Stimulated activated CD4-positive, alpha-beta T cell treated with anti-CD3 and anti-CD28 coated beads, Interleukin-12 subunit alpha, Interleukin-12 subunit beta, amount 100 ng/mL, for 48 hours (primary cell): ENCODE results near the gene LRP5.
"Not testable (repeated sequence)": the region's sequence is repeated elsewhere in the genome, so short reads cannot be mapped to it uniquely, and the experiment has no call there.

Experiments used
- DNase-seq, 3 donors: peaks; one replicate each; pipeline ENCODE4 v3.0.0-alpha.2; 2020; ENCODE audit warnings: low read depth in 2 of 3, low spot score in 1 of 3

Gene LRP5

DNA sequence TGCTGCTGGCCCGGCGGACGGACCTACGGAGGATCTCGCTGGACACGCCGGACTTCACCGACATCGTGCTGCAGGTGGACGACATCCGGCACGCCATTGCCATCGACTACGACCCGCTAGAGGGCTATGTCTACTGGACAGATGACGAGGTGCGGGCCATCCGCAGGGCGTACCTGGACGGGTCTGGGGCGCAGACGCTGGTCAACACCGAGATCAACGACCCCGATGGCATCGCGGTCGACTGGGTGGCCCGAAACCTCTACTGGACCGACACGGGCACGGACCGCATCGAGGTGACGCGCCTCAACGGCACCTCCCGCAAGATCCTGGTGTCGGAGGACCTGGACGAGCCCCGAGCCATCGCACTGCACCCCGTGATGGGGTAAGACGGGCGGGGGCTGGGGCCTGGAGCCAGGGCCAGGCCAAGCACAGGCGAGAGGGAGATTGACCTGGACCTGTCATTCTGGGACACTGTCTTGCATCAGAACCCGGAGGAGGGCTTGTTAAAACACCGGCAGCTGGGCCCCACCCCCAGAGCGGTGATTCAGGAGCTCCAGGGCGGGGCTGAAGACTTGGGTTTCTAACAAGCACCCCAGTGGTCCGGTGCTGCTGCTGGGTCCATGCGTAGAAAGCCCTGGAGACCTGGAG lies 74.1 kb downstream of the LRP5 start:
- no peak for DNase-seq

DNA sequence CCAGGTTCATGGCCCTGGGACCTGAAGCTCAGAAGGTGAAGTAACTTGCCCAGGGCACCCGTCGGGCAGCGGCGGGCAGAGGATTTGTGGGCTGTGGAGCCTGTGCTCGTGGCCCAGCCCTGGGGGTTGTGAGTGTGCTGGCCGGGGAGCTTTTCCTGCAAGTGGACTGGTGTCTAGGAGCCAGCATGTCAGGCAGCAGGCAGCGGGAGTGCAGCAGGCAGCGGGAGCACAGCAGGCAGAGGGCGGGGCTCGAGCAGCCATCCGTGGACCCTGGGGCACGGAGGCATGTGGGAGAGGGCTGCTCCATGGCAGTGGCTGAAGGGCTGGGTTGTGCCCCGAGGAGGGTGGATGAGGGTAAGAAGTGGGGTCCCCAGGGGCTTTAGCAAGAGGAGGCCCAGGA lies 75.4 kb downstream of the LRP5 start:
- DNase-seq = no peak

DNA sequence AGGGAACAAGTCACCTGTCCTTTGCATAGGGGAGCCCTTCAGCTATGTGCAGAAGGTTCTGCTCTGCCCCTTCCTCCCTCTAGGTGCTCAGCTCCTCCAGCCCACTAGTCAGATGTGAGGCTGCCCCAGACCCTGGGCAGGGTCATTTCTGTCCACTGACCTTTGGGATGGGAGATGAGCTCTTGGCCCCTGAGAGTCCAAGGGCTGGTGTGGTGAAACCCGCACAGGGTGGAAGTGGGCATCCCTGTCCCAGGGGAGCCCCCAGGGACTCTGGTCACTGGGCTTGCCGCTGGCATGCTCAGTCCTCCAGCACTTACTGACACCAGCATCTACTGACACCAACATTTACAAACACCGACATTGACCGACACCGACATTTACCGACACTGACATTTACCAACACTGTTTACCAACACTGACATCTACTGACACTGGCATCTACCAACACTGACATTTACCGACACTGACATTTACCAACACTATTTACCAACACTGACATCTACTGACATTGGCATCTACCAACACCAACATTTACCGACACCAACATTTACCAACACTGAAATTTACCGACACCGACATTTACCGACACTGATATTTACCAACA lies 76.3 kb downstream of the LRP5 start:
- DNase-seq = no peak

DNA sequence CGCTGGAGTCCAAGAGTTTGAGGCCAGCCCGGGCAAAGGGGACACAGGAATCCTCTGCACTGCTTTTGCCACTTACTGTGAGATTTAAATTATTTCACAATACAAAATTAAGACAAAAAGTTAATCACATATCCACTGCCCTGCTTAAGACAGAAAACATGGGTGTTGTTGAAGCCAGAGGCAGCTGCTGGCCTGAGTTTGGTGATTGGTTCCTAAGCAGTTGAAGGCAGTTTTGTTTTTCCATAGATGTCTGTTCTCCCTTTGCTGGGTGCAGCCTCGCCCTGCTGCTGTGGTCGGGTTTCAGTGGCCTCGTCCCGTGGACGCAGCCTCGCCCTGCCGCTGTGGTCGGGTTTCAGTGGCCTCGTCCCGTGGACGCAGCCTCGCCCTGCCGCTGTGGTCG lies 77.9 kb downstream of the LRP5 start:
- no peak for DNase-seq

DNA sequence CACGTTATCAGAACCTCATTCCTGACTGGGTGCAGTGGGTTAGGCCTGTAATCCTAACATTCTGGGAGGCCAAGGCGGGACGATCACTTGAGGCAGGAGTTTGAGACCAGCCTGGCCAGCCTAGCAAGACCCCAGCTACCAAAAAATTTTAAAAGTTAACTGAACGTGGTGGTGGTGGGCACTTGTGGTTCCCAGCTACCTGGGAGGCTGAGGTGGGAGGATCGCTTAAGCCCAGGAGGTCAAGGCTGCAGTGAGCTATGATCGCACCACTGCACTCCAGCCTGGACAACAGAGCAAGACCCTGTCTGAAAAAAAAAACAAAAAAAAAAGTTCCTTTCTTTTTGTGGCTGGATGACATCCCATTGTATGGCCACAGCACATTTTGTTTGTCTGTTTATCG lies 80.4 kb downstream of the LRP5 start:
- no peak for DNase-seq

DNA sequence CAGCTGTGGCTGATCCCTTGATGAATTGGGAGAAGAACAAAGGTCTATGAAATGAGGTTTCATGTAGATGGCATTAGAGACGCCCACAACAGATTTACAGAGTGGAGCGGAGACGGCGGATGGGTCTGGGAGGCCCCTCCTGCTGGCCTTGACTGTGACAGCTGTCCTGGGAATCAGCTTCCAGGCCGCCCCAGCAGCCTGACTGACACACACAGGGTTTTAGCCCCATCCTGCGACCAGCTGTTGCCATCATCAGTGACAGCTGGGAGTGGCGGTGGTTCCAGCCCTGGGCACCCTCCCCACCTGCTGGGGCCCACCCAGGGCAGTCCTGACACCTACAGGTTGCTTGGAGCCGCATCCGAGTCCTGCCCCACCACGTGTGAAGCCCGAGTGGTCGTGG lies 84.1 kb downstream of the LRP5 start:
- no peak for DNase-seq

DNA sequence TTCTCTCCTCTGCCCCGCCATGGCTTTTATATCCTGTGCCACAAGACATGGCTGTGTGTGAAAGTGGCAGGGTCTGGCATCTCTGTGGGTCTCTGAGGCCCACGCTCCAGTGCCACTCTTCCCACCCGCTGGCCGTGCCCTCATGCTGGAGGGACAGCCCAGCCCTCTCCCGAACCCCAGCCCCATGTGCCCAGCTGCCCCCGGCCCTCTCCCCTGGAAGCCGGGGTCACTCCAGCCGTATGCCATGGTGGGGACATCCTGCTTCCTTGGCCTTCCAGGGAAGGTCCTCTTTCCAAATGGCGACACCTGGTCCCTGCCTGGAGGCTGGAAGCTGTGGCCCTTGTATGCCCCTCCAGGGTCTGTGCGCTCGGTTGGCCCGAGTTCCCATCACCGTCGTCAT lies 84.9 kb downstream of the LRP5 start:
- DNase-seq = no peak

DNA sequence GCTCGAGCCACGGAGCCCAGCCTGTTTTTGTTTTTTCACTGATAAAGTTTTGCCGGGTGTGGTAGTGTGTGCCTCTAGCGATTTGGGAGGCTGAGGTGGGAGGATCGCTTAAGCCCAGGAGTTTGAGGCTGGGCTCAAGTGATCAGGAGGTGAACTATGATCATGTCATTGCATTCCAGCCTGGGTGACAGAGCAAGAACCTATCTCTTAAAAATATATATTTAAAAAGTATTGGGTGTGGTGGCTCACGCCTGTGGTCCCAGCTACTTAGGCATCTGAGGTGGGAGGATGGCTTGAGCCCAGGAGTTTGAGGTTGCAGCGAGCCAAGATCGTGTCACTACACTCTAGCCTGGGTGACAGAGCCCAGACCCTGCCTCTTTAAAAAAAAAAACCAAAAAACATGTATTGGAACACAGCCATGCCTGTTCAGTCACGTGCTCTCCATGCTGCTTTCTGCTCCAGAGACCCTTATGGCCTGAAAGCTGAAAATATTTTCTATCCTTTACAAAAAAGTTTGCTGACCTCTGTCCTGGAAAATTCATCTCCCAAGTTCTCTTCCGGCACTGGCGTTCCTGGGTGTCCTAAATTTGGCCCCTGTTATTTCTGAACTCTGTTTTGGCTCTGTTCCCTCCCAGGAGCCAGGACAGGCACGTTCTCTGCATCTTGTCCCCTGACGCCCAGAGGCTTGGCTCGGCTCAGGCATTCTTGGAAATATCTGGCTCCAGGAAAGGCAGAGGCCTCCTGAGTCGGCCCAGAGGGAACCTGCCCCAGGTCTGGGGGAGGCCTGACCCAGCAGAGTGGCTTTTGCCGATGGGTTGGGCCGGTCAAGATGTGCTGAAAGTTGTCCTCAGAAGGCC lies 86.8 kb downstream of the LRP5 start:
- no peak for DNase-seq

DNA sequence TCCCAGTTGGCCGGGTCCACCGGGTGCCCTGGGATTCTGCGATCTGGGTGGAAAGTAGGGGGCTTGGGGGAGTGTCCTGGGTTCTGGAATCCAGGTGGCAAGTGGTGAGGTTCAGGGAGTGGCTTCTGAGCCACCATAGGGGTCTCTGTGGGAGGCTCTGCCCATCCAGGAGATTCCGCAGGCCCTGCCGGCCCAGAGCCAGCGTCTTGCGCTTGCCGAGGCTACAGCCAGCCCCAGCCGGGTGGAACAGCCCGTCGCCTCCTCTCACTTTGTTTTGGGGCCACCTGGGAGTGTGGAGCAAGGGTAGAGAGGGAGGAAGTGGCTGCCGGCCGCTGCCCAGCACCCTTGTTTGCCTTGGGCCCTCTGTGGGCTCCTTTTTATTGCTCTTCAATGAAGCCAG lies 87.5 kb downstream of the LRP5 start:
- DNase-seq = no peak

DNA sequence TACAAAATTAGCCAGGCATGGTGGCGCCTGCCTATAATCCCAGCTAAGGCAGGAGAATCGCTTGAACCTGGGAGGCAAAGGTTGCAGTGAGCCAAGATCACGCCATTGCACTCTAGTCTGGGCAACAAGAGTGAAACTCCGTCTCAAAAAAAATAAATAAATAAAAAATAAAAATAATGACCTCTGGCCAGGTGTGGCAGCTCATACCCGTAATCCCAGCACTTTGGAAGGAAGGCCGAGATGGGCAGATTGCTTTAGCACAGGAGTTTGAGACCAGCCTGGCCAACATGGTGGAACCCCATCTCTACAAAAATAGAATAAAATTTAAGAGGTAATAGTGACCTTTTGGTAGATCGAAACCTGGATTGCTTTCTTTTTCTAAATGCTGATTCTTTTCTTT lies 88.2 kb downstream of the LRP5 start:
- not testable (repeated sequence) for DNase-seq

DNA sequence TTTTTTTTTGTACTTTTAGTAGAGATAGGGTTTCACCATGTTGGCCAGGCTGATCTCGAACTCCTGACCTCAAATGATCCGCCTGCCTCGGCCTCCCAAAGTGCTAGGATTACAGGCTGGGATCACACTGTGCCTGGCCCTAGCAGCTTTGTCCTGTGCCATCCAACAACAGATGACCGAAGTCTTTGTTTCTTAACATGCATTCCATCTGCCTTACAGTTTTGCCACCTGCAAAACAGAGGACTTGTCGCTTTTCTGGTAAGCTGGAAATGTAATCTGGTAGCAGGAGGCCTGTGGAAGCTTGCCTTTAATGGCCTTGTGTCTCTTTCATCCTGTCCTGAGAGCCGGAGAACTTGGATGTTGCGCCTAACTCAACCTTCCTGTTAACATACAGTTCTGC lies 89.5 kb downstream of the LRP5 start:
- no peak for DNase-seq

DNA sequence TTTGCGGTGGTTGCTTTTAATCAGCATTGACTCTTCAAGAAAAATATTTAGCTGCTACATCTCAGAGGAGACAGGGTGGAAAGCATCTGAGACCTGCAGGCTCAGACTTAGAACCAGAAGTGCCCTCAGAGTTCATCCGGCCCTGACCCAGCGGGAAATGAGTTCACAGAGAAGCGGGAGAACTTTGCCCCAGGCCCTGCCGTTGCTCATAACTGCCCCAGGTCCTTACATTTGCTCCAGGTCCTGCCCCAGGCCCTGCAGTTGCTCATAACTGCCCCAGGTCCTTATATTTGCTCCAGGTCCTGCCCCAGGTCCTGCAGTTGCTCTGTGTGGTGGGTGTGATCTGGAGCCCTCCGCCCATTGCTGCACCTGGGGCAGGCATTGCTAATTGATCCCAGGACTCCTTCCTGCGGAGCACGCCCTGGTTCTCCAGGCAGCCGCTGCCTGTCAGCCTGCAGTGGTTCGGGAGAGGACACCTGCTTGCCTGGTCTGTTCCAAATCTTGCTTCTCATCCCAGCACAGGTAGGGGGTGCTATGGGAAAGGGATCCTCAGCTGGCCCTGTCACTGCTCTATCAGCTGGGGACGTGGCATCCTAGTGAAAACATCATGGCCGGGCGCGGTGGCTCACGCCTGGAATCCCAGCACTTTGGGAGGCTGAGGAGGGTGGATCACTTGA lies 90.1 kb downstream of the LRP5 start:
- no peak for DNase-seq

DNA sequence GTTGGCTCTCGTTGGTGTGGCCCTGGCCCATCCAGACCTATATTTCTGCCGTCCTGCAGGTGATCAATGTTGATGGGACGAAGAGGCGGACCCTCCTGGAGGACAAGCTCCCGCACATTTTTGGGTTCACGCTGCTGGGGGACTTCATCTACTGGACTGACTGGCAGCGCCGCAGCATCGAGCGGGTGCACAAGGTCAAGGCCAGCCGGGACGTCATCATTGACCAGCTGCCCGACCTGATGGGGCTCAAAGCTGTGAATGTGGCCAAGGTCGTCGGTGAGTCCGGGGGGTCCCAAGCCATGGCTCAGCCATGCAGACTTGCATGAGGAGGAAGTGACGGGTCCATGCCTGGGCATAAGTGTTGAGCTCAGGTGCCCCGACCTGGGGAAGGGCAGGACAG lies 91.0 kb downstream of the LRP5 start:
- DNase-seq = no peak

DNA sequence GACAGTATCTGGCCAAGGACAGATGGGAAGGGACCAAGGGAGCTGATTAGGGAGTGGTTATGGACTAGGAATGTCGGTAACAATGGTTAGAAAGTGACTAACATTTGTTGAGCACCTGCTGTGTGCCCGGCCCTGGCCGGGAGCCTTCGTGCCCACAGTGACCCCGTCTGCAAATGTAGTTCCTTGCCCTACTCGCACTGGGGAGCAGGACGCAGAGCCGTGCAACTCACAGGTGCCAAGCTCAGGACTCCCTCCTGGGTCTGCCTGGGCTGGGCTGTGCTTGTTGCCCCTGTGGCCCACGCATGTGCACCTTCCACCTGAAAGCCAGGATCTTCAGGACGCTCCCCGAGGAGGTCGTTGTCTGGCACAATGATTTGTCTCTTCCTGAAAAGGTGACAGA lies 91.4 kb downstream of the LRP5 start:
- DNase-seq = no peak

DNA sequence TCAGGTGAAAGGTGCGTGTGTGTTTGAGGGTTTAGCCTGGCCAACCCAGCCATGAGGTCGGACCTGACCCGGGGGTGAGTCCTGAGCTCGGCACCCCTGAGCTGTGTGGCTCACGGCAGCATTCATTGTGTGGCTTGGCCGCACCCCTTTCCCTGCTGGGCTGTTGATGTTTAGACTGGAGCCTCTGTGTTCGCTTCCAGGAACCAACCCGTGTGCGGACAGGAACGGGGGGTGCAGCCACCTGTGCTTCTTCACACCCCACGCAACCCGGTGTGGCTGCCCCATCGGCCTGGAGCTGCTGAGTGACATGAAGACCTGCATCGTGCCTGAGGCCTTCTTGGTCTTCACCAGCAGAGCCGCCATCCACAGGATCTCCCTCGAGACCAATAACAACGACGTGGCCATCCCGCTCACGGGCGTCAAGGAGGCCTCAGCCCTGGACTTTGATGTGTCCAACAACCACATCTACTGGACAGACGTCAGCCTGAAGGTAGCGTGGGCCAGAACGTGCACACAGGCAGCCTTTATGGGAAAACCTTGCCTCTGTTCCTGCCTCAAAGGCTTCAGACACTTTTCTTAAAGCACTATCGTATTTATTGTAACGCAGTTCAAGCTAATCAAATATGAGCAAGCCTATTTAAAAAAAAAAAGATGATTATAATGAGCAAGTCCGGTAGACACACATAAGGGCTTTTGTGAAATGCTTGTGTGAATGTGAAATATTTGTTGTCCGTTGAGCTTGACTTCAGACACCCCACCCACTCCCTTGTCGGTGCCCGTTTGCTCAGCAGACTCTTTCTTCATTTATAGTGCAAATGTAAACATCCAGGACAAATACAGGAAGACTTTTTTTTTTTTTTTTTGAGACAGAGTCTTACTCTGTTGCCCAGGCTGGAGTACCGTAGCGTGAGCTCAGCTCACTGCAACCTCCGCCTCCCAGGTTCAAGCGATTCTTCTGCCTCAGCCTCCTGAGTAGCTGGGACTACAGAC lies 94.2 kb downstream of the LRP5 start:
- DNase-seq = no peak

DNA sequence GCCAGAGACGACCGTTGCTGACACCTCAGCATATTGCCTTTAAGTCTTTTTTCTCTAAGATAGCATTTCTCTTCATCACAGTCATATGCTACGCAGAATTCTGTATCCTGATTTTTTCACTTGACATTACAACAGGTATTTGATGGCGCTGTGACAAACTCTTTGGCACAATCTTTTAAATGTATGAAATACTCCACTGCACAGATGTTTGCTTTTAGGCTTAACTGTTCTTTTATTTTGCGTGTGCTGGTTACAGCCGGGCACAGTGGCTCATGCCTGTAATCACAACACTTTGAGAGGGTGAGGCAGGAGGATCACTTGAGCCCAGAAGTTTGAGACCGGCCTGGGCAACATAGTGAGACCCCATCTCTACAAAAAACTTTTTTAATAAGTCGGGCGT lies 96.1 kb downstream of the LRP5 start:
- DNase-seq = no peak

DNA sequence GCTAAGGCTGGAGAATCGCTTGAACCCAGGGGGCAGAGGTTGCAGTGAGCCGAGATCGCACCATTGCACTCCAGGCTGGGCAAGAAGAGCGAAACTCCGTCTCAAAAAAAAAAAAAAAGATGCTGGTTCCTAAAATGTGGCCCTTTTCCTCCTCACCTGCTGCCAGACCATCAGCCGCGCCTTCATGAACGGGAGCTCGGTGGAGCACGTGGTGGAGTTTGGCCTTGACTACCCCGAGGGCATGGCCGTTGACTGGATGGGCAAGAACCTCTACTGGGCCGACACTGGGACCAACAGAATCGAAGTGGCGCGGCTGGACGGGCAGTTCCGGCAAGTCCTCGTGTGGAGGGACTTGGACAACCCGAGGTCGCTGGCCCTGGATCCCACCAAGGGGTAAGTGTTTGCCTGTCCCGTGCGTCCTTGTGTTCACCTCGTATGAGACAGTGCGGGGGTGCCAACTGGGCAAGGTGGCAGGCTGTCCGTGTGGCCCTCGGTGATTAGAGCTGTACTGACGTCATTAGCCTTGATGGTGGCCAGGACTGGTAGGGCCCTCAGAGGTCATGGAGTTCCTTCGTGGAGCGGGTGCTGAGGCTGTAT lies 97.5 kb downstream of the LRP5 start:
- no peak for DNase-seq

DNA sequence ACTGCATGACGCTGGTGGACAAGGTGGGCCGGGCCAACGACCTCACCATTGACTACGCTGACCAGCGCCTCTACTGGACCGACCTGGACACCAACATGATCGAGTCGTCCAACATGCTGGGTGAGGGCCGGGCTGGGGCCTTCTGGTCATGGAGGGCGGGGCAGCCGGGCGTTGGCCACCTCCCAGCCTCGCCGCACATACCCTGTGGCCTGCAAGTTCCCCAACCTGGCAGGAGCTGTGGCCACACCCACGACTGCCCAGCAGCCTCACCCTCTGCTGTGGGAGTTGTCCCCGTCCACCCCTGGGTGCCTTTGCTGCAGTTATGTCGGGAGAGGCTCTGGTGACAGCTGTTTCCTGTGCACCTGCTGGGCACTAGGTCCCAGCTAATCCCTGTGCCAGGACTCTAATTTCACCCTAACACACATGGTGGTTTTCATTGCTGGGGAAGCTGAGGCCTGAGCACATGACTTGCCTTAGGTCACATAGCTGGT lies 99.2 kb downstream of the LRP5 start:
- no peak for DNase-seq

DNA sequence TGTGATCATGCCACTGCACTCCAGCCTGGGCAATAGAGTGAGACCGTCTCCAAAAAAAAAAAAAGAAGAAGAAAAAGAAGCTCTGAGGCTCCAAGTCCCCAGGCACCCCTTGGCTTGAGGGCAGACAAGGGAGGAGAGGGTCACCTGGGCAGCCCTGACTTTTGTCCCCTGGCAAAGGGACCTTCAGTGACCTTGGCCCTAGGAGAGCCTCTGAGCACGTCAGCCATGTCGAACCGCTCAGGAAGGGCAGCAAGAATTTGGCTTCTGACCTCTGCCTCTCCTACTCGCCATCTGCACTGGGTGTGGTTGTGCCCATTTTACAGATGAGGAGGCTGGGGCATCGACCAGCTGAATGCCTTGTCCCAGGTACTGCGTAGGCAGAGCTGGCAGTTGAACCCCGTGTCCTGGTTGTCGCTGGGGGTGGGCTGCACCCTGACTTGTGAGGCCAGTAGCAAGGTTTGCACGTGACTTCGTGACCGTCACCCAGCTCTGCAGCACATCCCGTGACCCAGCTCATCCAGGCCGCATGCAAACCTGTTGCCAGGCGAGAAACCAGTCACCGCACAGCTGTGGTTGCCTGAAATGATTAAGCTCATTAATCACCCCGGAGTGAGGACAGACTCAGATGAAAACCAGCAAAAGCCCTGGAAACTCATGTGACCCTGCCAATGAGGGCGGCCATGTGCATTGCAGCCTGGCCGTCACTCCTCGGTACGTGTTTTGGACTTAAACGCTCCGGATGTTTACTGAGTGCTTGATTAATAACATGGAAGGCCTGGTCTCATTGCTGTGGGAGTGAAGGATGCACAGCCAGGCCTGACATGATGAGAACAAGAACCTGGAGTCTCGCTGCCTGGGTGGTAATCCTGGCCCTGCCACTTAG lies 100.4 kb downstream of the LRP5 start:
- peak; percentile 2 to 32 (median 8) for DNase-seq
